Loucy (cell line): Measurements from ENCODE around the gene TM7SF3.

Experiments
- H2AFZ ChIP-seq: fragments of 200-600 bp; sonication (generic); 2 replicates; pipeline ENCODE4 v1.6.0; 2016; ENCODE audit warnings: antibody characterized with exemption, mild to moderate bottlenecking, low read length, moderate library complexity
- H3F3A ChIP-seq: fragments of 200-600 bp; 2 replicates; pipeline ENCODE4 v1.6.0; 2016; ENCODE audit warnings: antibody characterized with exemption, low read depth, mild to moderate bottlenecking
- H3K27me3 ChIP-seq: fragments of 200-600 bp; sonication (generic); 2 replicates; pipeline ENCODE4 v1.6.1; 2014; ENCODE audit warnings: low read length, mild to moderate bottlenecking; ENCODE audit not compliant: insufficient read depth, poor library complexity, severe bottlenecking
- H3K36me3 ChIP-seq: fragments of 200-600 bp; sonication (generic); 2 replicates; pipeline ENCODE4 v1.6.1; 2016; ENCODE audit warnings: low read length; ENCODE audit not compliant: insufficient read depth
- H3K4me1 ChIP-seq: fragments of 200-600 bp; sonication (generic); 2 replicates; pipeline ENCODE4 v1.5.1; 2014; ENCODE audit warnings: low read length, mild to moderate bottlenecking; ENCODE audit not compliant: insufficient read depth, poor library complexity, severe bottlenecking
- H3K4me2 ChIP-seq: fragments of 200-600 bp; sonication (generic); 2 replicates; pipeline ENCODE4 v1.6.0; 2014; ENCODE audit warnings: antibody characterized with exemption, low read length, low read depth, mild to moderate bottlenecking; ENCODE audit not compliant: poor library complexity, severe bottlenecking
- H3K4me3 ChIP-seq: fragments of 200-600 bp; sonication (generic); 2 replicates; pipeline ENCODE4 v1.5.1; 2014; ENCODE audit warnings: low read length, mild to moderate bottlenecking, mixed read lengths; ENCODE audit not compliant: poor library complexity, severe bottlenecking
- H3K79me2 ChIP-seq: fragments of 200-600 bp; sonication (generic); 2 replicates; pipeline ENCODE4 v1.6.1; 2014; ENCODE audit warnings: low read length; ENCODE audit not compliant: insufficient read depth
- H3K9ac ChIP-seq: fragments of 200-600 bp; sonication (generic); 2 replicates; pipeline ENCODE4 v1.6.0; 2014; ENCODE audit warnings: mild to moderate bottlenecking, low read depth, low read length, moderate library complexity; ENCODE audit not compliant: poor library complexity, severe bottlenecking
- H3K9me2 ChIP-seq: fragments of 200-600 bp; sonication (generic); replicated peaks from 2 replicates; pipeline ENCODE4 v1.6.1; 2016; ENCODE audit warnings: low read depth, low read length, mixed read lengths
- H3K9me3 ChIP-seq: fragments of 200-600 bp; sonication (generic); 2 replicates; pipeline ENCODE4 v1.6.1; 2014; ENCODE audit warnings: mild to moderate bottlenecking, antibody characterized with exemption, low read length, low read depth; ENCODE audit not compliant: insufficient read depth
- H4K20me1 ChIP-seq: fragments of 200-600 bp; sonication (generic); 2 replicates; pipeline ENCODE4 v1.6.0; 2014; ENCODE audit warnings: antibody characterized with exemption, low read length, mild to moderate bottlenecking; ENCODE audit not compliant: insufficient read depth, poor library complexity, severe bottlenecking
- CTCF ChIP-seq: fragments of 200-600 bp; sonication (generic); conservative IDR thresholded peaks from 2 replicates; pipeline ENCODE4 v1.5.1; 2014; ENCODE audit warnings: mild to moderate bottlenecking, antibody characterized with exemption, low read length
- EZH2phosphoT487 ChIP-seq: fragments of 200-600 bp; IDR thresholded peaks from 2 replicates; pipeline ENCODE4 v1.6.1; 2018; ENCODE audit warnings: antibody characterized with exemption, mild to moderate bottlenecking, moderate library complexity, borderline replicate concordance

The TM7SF3 gene

GRCh38 chr12:26991826-26992225 lies 22.4 kb downstream of the TM7SF3 start:
- peaks cover 7% of the 10 kb centered on the region for H4K20me1 ChIP-seq
- H2AFZ ChIP-seq = no peak overlapping the region
- no peaks in the 10 kb centered on the region for H3K27me3 ChIP-seq
- no peaks in the 10 kb centered on the region for H3K9me3 ChIP-seq
- peaks cover 16% of the 10 kb centered on the region for H3K79me2 ChIP-seq
- H3K36me3 ChIP-seq = peaks cover 90% of the 10 kb centered on the region
- H3F3A ChIP-seq = no peaks in the 10 kb centered on the region
- H3K4me1 ChIP-seq = peaks cover 5% of the 10 kb centered on the region
- TF ChIP-seq EZH2phosphoT487 = no peak
- TF ChIP-seq CTCF = no peak
- H3K4me3 ChIP-seq = no peak overlapping the region
- H3K9me2 ChIP-seq = no peaks in the 10 kb centered on the region
- no peak overlapping the region for H3K4me2 ChIP-seq
- no peak overlapping the region for H3K9ac ChIP-seq

- Histone ChIP-seq H3K9me3 (no peaks in the 10 kb centered on the region), H3K4me1 (no peaks in the 10 kb centered on the region), H3K4me2 (no peak overlapping the region), H3K9me2 (no peaks in the 10 kb centered on the region), H3K36me3 (peaks cover 82% of the 10 kb centered on the region), H3K9ac (no peak overlapping the region), H3K79me2 (peaks cover 14% of the 10 kb centered on the region), H2AFZ (no peak overlapping the region), H3K4me3 (no peak overlapping the region), H4K20me1 (peaks cover 7% of the 10 kb centered on the region), H3K27me3 (no peaks in the 10 kb centered on the region), H3F3A (no peaks in the 10 kb centered on the region)
- TF ChIP-seq CTCF (no peak), EZH2phosphoT487 (no peak)
These were observed 24.3 kb downstream of the TM7SF3 start for GRCh38 chr12:26989873-26990272.

GRCh38 chr12:26988703-26989102 lies 25.5 kb downstream of the TM7SF3 start:
- Histone ChIP-seq H3K27me3 (no peaks in the 10 kb centered on the region), H3K4me2 (no peak overlapping the region), H3K9me3 (no peaks in the 10 kb centered on the region), H3K9ac (no peak overlapping the region), H4K20me1 (peaks cover 7% of the 10 kb centered on the region), H3K36me3 (peaks cover 80% of the 10 kb centered on the region), H3K4me1 (no peaks in the 10 kb centered on the region), H2AFZ (no peak overlapping the region), H3K9me2 (no peaks in the 10 kb centered on the region), H3F3A (no peaks in the 10 kb centered on the region), H3K4me3 (no peak overlapping the region), H3K79me2 (peaks cover 17% of the 10 kb centered on the region)
- TF ChIP-seq EZH2phosphoT487 (no peak), CTCF (no peak)
